Measurements from ENCODE around the gene TRAPPC5.

DNA sequence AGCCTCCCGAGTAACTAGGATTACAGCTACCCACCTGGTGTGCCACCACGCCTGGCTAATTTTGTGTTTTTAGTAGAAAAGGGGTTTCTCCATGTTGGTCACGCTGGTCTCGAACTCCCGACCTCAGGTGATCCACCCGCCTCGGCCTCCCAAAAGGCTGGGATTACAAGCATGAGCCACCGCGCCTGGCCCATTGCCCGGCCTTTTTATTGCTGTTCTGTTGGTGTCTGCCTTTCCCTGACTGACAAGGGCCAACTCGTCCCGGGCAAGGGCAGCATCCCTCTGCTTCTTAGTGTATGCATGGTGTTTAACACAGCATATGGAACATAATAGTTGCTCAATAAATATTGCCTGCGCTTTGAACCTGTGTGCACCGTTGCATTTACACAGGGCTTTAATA lies 18.0 kb upstream of the TRAPPC5 start:
- TF ChIP-seq, protein P1, sequence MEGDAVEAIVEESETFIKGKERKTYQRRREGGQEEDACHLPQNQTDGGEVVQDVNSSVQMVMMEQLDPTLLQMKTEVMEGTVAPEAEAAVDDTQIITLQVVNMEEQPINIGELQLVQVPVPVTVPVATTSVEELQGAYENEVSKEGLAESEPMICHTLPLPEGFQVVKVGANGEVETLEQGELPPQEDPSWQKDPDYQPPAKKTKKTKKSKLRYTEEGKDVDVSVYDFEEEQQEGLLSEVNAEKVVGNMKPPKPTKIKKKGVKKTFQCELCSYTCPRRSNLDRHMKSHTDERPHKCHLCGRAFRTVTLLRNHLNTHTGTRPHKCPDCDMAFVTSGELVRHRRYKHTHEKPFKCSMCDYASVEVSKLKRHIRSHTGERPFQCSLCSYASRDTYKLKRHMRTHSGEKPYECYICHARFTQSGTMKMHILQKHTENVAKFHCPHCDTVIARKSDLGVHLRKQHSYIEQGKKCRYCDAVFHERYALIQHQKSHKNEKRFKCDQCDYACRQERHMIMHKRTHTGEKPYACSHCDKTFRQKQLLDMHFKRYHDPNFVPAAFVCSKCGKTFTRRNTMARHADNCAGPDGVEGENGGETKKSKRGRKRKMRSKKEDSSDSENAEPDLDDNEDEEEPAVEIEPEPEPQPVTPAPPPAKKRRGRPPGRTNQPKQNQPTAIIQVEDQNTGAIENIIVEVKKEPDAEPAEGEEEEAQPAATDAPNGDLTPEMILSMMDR (conservative IDR thresholded peaks at IDR 0.05; ENCODE audit: low read length) = no peak
- TF ChIP-seq EZH2phosphoT487 (IDR thresholded peaks at IDR 0.05; ENCODE audit: borderline replicate concordance, low read depth, low read length) = no peak
